IMR-90 (cell line): Measurements from ENCODE around the gene UBR4. TPM values are rescaled to one million over a fixed set of nuclear protein-coding genes. Genes with fewer than 3 reads are reported as not detected.

Experiments used
- ATAC-seq: fragments of 200-7000 bp; cut with Tn5 transposase; 2 replicates; pipeline ENCODE4 v1.9.1; 2020; ENCODE audit warnings: low read depth, mild to moderate bottlenecking, moderate library complexity
- BruUV-seq: library from RNA; stranded (reverse); fragments of 400-500 nt; replicated peaks from 2 replicates; lab custom pipeline; 2021; lab: Mats Ljungman, UMichigan
- CTCF ChIA-PET: fragments of 300-600 bp; formaldehyde crosslinking; extraction: SDS; loops from one replicate; lab custom pipeline; 2021; ENCODE audit warnings: antibody characterized with exemption; lab: Yijun Ruan, JAX
- POLR2A ChIA-PET: fragments of 300-600 bp; sonication (Branson Sonifier 250); formaldehyde crosslinking; loops from one replicate; lab custom pipeline; 2022; ENCODE audit warnings: antibody characterized with exemption; ENCODE audit not compliant: unreplicated experiment; lab: Charles Lee
- DNase-seq: peaks from one replicate; pipeline ENCODE4 v3.0.0; 2013
- H2AFZ ChIP-seq: replicated peaks from 2 replicates; pipeline ENCODE3; 2013; ENCODE audit warnings: low read length, mild to moderate bottlenecking; ENCODE audit not compliant: poor library complexity
- H2AK5ac ChIP-seq: 2 replicates; pipeline ENCODE4 v1.6.1; 2013; ENCODE audit warnings: low read depth, low read length, inconsistent platforms
- H2AK9ac ChIP-seq: replicated peaks from 2 replicates; pipeline ENCODE3; 2013; ENCODE audit warnings: mild to moderate bottlenecking, low read depth, low read length, moderate library complexity; ENCODE audit not compliant: poor library complexity
- H2BK120ac ChIP-seq: 2 replicates; pipeline ENCODE4 v1.6.1; 2013; ENCODE audit warnings: low read depth, low read length, inconsistent platforms
- H2BK15ac ChIP-seq: 3 replicates; pipeline ENCODE4 v1.6.1; 2013; ENCODE audit warnings: low read depth, low read length, inconsistent platforms
- H2BK20ac ChIP-seq: 2 replicates; pipeline ENCODE4 v1.6.1; 2013; ENCODE audit warnings: low read depth, mild to moderate bottlenecking, inconsistent platforms, low read length, moderate library complexity
- H2BK5ac ChIP-seq: 2 replicates; pipeline ENCODE4 v1.6.1; 2013; ENCODE audit warnings: mild to moderate bottlenecking, low read depth, low read length, inconsistent platforms; ENCODE audit not compliant: poor library complexity, severe bottlenecking
- H3K14ac ChIP-seq: replicated peaks from 2 replicates; pipeline ENCODE4 v1.6.1; 2013; ENCODE audit warnings: low read depth, low read length, inconsistent platforms
- H3K18ac ChIP-seq: 2 replicates; pipeline ENCODE4 v1.6.1; 2013; ENCODE audit warnings: low read depth, low read length, control low read depth
- H3K23ac ChIP-seq: 2 replicates; pipeline ENCODE4 v1.6.1; 2013; ENCODE audit warnings: low read depth, low read length, inconsistent platforms
- H3K27ac ChIP-seq: 2 replicates; pipeline ENCODE4 v1.5.1; 2013; ENCODE audit warnings: mild to moderate bottlenecking, control low read depth, low read length; ENCODE audit not compliant: insufficient read depth
- H3K27me3 ChIP-seq: 2 replicates; pipeline ENCODE4 v1.6.1; 2013; ENCODE audit warnings: low read length; ENCODE audit not compliant: control insufficient read depth, insufficient read depth
- H3K36me3 ChIP-seq: 2 replicates; pipeline ENCODE4 v1.6.1; 2013; ENCODE audit warnings: low read length, mixed read lengths; ENCODE audit not compliant: control insufficient read depth, insufficient read depth
- H3K4ac ChIP-seq: 2 replicates; pipeline ENCODE4 v1.6.1; 2013; ENCODE audit warnings: low read depth, low read length, inconsistent platforms
- H3K4me1 ChIP-seq: 2 replicates; pipeline ENCODE4 v1.6.1; 2013; ENCODE audit warnings: low read length, mixed read lengths; ENCODE audit not compliant: control insufficient read depth, insufficient read depth
- H3K4me2 ChIP-seq: 2 replicates; pipeline ENCODE4 v1.6.1; 2013; ENCODE audit warnings: low read depth, mild to moderate bottlenecking, control low read depth, low read length, moderate library complexity
- H3K4me3 ChIP-seq: 2 replicates; pipeline ENCODE4 v1.5.1; 2013; ENCODE audit warnings: low read depth, mild to moderate bottlenecking, control low read depth, low read length, moderate library complexity; ENCODE audit not compliant: insufficient read depth
- H3K56ac ChIP-seq: 2 replicates; pipeline ENCODE4 v1.6.1; 2013; ENCODE audit warnings: low read length, inconsistent platforms; ENCODE audit not compliant: insufficient read depth; ENCODE audit errors: extremely low read depth
- H3K79me1 ChIP-seq, 2 experiments: 2 replicates each; pipeline ENCODE4 v1.6.1; 2013; ENCODE audit warnings: low read length in 2 of 2, inconsistent platforms in 1 of 2, low read depth in 1 of 2
- H3K9ac ChIP-seq: 2 replicates; pipeline ENCODE4 v1.6.1; 2013; ENCODE audit warnings: low read depth, low read length, control low read depth
- H3K9me1 ChIP-seq: 2 replicates; pipeline ENCODE4 v1.6.1; 2013; ENCODE audit warnings: low read length, inconsistent platforms; ENCODE audit not compliant: insufficient read depth
- H3K9me3 ChIP-seq: 2 replicates; pipeline ENCODE4 v1.6.1; 2013; ENCODE audit warnings: low read length; ENCODE audit not compliant: control insufficient read depth, insufficient read depth
- H4K20me1 ChIP-seq: 2 replicates; pipeline ENCODE4 v1.6.1; 2013; ENCODE audit warnings: low read length, inconsistent platforms; ENCODE audit not compliant: insufficient read depth
- H4K5ac ChIP-seq: 2 replicates; pipeline ENCODE4 v1.6.1; 2013; ENCODE audit warnings: mild to moderate bottlenecking, low read depth, low read length, control low read depth
- H4K8ac ChIP-seq, 2 experiments: 2 replicates each; pipeline ENCODE4 v1.6.1; 2013; ENCODE audit warnings: low read depth in 2 of 2, low read length in 2 of 2, control low read depth in 1 of 2, inconsistent platforms in 1 of 2
- H4K91ac ChIP-seq: 2 replicates; pipeline ENCODE4 v1.6.1; 2013; ENCODE audit warnings: low read depth, low read length, inconsistent platforms; ENCODE audit not compliant: insufficient read depth
- BHLHE40 ChIP-seq: fragments of 150-350 bp; IDR thresholded peaks from 2 replicates; pipeline ENCODE4 v1.6.1; 2016; ENCODE audit warnings: mild to moderate bottlenecking, low read depth, low read length
- CEBPB ChIP-seq: IDR thresholded peaks from 2 replicates; pipeline ENCODE4 v1.6.1; 2012; ENCODE audit warnings: low read depth, low read length, improper control_type of control experiment
- CHD1 ChIP-seq: IDR thresholded peaks from 2 replicates; pipeline ENCODE4 v1.6.1; 2012; ENCODE audit warnings: low read depth, low read length, improper control_type of control experiment
- CTCF ChIP-seq: conservative IDR thresholded peaks from 2 replicates; pipeline ENCODE4 v1.5.1; 2012; ENCODE audit warnings: mild to moderate bottlenecking, low read depth, low read length, improper control_type of control experiment
- ELK1 ChIP-seq: fragments of 150-350 bp; IDR thresholded peaks from 2 replicates; pipeline ENCODE4 v1.6.1; 2016; ENCODE audit warnings: low read depth, mild to moderate bottlenecking, low read length, moderate library complexity, borderline replicate concordance
- FOS ChIP-seq: fragments of 150-350 bp; IDR thresholded peaks from 2 replicates; pipeline ENCODE4 v1.6.1; 2016; ENCODE audit warnings: low read depth, low read length
- MAFK ChIP-seq: IDR thresholded peaks from 2 replicates; pipeline ENCODE4 v1.6.1; 2012; ENCODE audit warnings: low read depth, low read length, improper control_type of control experiment
- MXI1 ChIP-seq: IDR thresholded peaks from 2 replicates; pipeline ENCODE4 v1.6.1; 2012; ENCODE audit warnings: low read depth, mild to moderate bottlenecking, low read length, moderate library complexity, borderline replicate concordance
- NFE2L2 ChIP-seq: fragments of 150-350 bp; IDR thresholded peaks from 2 replicates; pipeline ENCODE4 v1.6.1; 2016; ENCODE audit warnings: low read depth, mild to moderate bottlenecking, low read length
- POLR2A ChIP-seq: IDR thresholded peaks from 2 replicates; pipeline ENCODE4 v1.6.1; 2012; ENCODE audit warnings: mild to moderate bottlenecking, low read depth, low read length
- RAD21 ChIP-seq: IDR thresholded peaks from 2 replicates; pipeline ENCODE4 v1.6.1; 2012; ENCODE audit warnings: low read length, improper control_type of control experiment
- RFX5 ChIP-seq: IDR thresholded peaks from 2 replicates; pipeline ENCODE4 v1.8.0; 2012; ENCODE audit warnings: low read depth, mild to moderate bottlenecking, low read length, moderate library complexity
- WGBS, 2 experiments: methylation state at CpG; one replicate each; pipeline versions ENCODE4 v1.1.5 to v1.1.7; 2013; ENCODE audit warnings: missing lambda C conversion rate in 2 of 2; ENCODE audit not compliant: insufficient read length in 1 of 2; ENCODE audit errors: extremely low coverage in 2 of 2; 5-methylcytosine and 5-hydroxymethylcytosine counted together
- dilution Hi-C: fragments of 300-500 bp; cut with HindIII; formaldehyde crosslinking; loops from one replicate; pipeline ENCODE4 v1.14.3; 2018; ENCODE audit warnings: low sequenced_read_pairs; ENCODE audit not compliant: unreplicated experiment
- in situ Hi-C: fragments of 300-500 bp; cut with MboI; formaldehyde crosslinking; loops from 3 replicates; pipeline ENCODE4 v1.14.3; 2019; ENCODE audit warnings: low sequenced_read_pairs, inconsistent platforms, mixed read lengths
- intact Hi-C: fragments of 100-400 bp; cut with micrococcal nuclease; formaldehyde crosslinking; loops from 2 replicates; pipeline ENCODE4 v1.10.0; 2022
- polyA plus RNA-seq, 3 experiments: library from polyadenylated mRNA; depleted of rRNA; stranded (reverse); fragments of >200 nt; gene quantifications; 2 replicates each; pipeline ENCODE4 v1.2.3, GENCODE V29; 2012; ENCODE audit warnings: low replicate concordance in 1 of 3
- total RNA-seq: library from RNA; depleted of rRNA; stranded (reverse); fragments of >200 nt; gene quantifications from 2 replicates; pipeline ENCODE4 v1.2.3, GENCODE V29; 2012
- TF ChIP-seq, protein P1 (sequence below): fragments of 150-350 bp; IDR thresholded peaks from 2 replicates; pipeline ENCODE4 v1.6.1; 2017; ENCODE audit warnings: mild to moderate bottlenecking, antibody characterized with exemption, low read length, low read depth

The UBR4 gene
- total and polyA plus RNA-seq, 2 of the 4 experiments (the other 2 are of a cell fraction): 87.8 to 121 TPM

- TF ChIP-seq MXI1 (no peak), RFX5 (no peak), MAFK (no peak)
These were observed 130.3 kb downstream of the UBR4 start (continued) for GRCh38 chr1:19079541-19080472.

GRCh38 chr1:19078536-19078935 is 131.5 kb downstream of the UBR4 start:
- Histone ChIP-seq H4K5ac (no peak overlapping the region), H2BK120ac (no peak overlapping the region), H3K79me1 (peaks cover 28 to 53% of the 10 kb centered on the region in 2 experiments), H2BK5ac (no peak overlapping the region), H3K4me2 (no peak overlapping the region), H3K23ac (no peak overlapping the region), H2AK5ac (no peak overlapping the region), H2AFZ (no peak overlapping the region), H3K14ac (no peak overlapping the region), H3K4me1 (peaks cover 4% of the 10 kb centered on the region; the same call in 1 of the 2 replicates), H3K36me3 (peaks cover 94% of the 10 kb centered on the region), H4K91ac (no peak overlapping the region), H3K9ac (no peak overlapping the region), H3K27ac (no peak overlapping the region), H3K9me1 (peaks cover 20% of the 10 kb centered on the region), H3K18ac (no peak overlapping the region), H3K56ac (no peak overlapping the region), H2AK9ac (no peak overlapping the region), H2BK15ac (no peak overlapping the region), H3K27me3 (no peaks in the 10 kb centered on the region), H4K20me1 (peaks cover 7% of the 10 kb centered on the region), H4K8ac (no peak overlapping the region), H3K9me3 (no peaks in the 10 kb centered on the region), H2BK20ac (no peak overlapping the region), H3K4ac (no peak overlapping the region), H3K4me3 (no peak overlapping the region)
- no CpG with 5 or more reads among the region's 4 CpGs for WGBS, 2 experiments
- in situ Hi-C loops (no loop called here), intact Hi-C loops (no loop called here), dilution Hi-C loops (no loop called here)
- ChIA-PET CTCF (no interaction called here), POLR2A (no interaction called here)
- no peak for ATAC-seq
- DNase-seq: no peak
- no TSS peak for BruUV-seq
- TF ChIP-seq ELK1 (no peak), RFX5 (no peak), MXI1 (no peak), CTCF (no peak), NFE2L2 (no peak), BHLHE40 (no peak), POLR2A (no peak), CEBPB (no peak), RAD21 (no peak), FOS (no peak), CHD1 (no peak), MAFK (no peak)
- TF ChIP-seq, protein P1, sequence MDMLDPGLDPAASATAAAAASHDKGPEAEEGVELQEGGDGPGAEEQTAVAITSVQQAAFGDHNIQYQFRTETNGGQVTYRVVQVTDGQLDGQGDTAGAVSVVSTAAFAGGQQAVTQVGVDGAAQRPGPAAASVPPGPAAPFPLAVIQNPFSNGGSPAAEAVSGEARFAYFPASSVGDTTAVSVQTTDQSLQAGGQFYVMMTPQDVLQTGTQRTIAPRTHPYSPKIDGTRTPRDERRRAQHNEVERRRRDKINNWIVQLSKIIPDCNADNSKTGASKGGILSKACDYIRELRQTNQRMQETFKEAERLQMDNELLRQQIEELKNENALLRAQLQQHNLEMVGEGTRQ: no peak
